Tibial artery (tissue), 4 donors: ENCODE measurements around the gene TMEM132D.

Experiments
- DNase-seq, 2 donors: peaks; one replicate each; pipeline ENCODE4 v3.0.0-alpha.2; 2019
- H3K27ac ChIP-seq, 2 donors: fragments of 200-600 bp; sonication (generic) in 1 of 2; 1 replicate in 1 of 2; 2 replicates in 1 of 2; pipeline ENCODE4 v1.5.1; 2018 to 2019; ENCODE audit warnings: mild to moderate bottlenecking in 1 of 2
- H3K27me3 ChIP-seq, 2 donors: fragments of 200-600 bp; sonication (generic) in 1 of 2; one replicate each; pipeline versions ENCODE4 v1.5.1 to v1.6.0; 2016 to 2019
- H3K36me3 ChIP-seq, 3 donors: fragments of 200-600 bp; sonication (generic) in 2 of 3; one replicate each; pipeline ENCODE4 v1.5.1; 2016 to 2019; ENCODE audit warnings: mild to moderate bottlenecking in 2 of 3
- H3K4me1 ChIP-seq, 4 donors: fragments of 200-600 bp; sonication (generic) in 2 of 4; 1 replicate in 3 of 4; 2 replicates in 1 of 4; pipeline ENCODE4 v1.5.1; 2016 to 2019
- H3K4me3 ChIP-seq, 2 donors: fragments of 200-600 bp; sonication (generic) in 1 of 2; 1 replicate in 1 of 2; 2 replicates in 1 of 2; pipeline ENCODE4 v1.5.1; 2018 to 2019; ENCODE audit warnings: mild to moderate bottlenecking in 2 of 2
- H3K9me3 ChIP-seq, 3 donors: fragments of 200-600 bp; sonication (generic) in 1 of 3; one replicate each; pipeline ENCODE4 v1.5.1; 2016 to 2019
- CTCF ChIP-seq, 2 experiments: fragments of 200-600 bp in 1 of 2; fragments of 450-650 bp in 1 of 2; IDR thresholded peaks; one replicate each; pipeline ENCODE4 v1.5.1; 2017 to 2019; ENCODE audit warnings: antibody characterized with exemption in 2 of 2, mild to moderate bottlenecking in 1 of 2, moderate library complexity in 1 of 2
- intact Hi-C: fragments of 100-400 bp; cut with DNase I; formaldehyde crosslinking; loops from one replicate; pipeline ENCODE4 v1.15.0; 2023; ENCODE audit warnings: low total_unique reads

TMEM132D gene

DNA sequence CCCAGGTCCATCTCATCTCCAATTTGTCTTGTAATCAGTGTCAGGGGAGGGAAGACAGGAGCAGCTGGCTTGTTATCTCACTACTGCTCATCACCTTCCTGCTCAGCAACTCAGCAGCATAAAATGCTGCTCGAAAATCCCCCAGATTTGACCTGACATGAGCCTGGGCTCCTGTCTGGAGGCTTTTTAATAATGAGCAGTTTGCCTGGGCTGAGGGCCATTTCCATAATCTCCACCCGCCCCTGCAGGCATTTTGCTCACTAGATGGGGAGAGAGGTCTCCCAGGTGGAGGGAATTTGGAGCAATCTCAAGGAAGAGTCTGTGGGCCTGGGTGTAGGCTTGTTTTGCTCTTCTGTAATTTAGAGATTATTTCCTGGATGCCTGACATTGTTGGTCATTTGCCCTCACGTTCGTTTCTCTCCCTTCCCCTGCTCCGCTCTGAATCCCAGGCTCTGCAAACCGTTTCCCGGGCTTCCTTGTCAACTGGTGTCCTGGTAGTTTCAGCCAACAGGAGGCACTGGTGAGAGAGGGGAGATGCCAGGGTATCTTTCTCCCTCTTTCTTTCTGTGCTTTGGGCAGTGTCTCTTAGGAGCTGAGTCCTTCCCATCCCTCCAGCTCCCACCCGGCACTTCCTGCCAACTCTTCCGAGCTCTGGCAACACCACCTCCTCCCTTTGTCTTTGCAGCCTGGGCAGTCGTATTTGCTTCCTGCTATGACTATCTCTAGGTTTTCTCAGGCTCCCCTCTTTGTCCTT, 751.3 kb downstream of the TMEM132D start:
- Histone ChIP-seq H3K27me3 (no peaks in the 10 kb centered on the region), H3K4me3 (no peak overlapping the region), H3K9me3 (no peaks in the 10 kb centered on the region), H3K4me1 (no peaks in the 10 kb centered on the region), H3K36me3 (no peaks in the 10 kb centered on the region), H3K27ac (no peak overlapping the region)
- TF ChIP-seq CTCF (IDR thresholded peaks at IDR 0.05) = no peak
- no peak for DNase-seq
- intact Hi-C loops = no loop called here

GRCh38 chr12:129150721-129151120, 753.1 kb downstream of the TMEM132D start:
- Histone ChIP-seq H3K4me1 (no peaks in the 10 kb centered on the region), H3K9me3 (no peaks in the 10 kb centered on the region), H3K4me3 (no peak overlapping the region), H3K27ac (no peak overlapping the region), H3K36me3 (no peaks in the 10 kb centered on the region), H3K27me3 (no peaks in the 10 kb centered on the region)
- intact Hi-C loops = no loop called here
- DNase-seq = no peak
- no peak for TF ChIP-seq CTCF (IDR thresholded peaks at IDR 0.05)

DNA sequence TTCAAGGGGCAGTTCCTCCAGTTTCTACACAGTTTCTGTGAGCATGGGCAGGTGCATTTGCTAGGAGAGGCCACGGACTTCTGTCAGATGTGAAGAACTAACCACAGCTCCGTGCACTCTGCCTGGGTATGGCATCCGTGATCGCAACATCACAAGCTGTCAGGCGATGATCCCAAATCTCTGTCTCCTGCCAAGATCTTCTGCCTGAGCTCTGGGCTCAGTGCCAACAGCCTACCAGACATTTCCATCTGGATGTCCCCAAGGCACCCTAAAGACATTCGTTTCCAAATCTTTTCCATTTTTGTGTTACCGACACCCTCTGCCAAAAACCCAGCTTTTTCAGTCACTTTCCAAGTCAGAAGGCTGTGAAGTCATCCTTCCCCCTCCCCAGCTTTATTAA, 758.4 kb downstream of the TMEM132D start:
- intact Hi-C loops = no loop called here

DNA sequence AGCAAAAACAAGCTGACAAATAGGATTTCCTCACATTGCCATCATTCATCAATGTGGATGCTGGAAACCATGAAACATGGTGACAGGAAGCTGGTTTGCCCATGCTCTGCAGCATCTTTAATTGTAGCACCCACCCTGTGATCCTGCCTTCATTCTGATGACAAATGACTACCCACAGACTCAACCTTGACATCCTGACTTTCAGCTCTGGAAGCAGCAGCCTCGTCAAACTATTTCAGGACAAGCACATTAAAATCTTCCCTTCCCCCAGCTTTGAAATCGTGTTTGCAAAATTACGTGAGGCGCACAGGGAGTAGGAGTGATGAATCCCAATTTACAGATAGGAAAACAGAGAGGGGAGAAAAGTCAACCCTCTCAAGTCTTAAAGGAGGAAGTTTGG, 765.0 kb downstream of the TMEM132D start:
- Histone ChIP-seq H3K4me1 (no peaks in the 10 kb centered on the region), H3K9me3 (no peaks in the 10 kb centered on the region), H3K27me3 (no peaks in the 10 kb centered on the region), H3K27ac (no peak overlapping the region), H3K36me3 (no peaks in the 10 kb centered on the region), H3K4me3 (no peak overlapping the region)
- intact Hi-C loops = no loop called here
- no peak for TF ChIP-seq CTCF (IDR thresholded peaks at IDR 0.05)
- no peak for DNase-seq

More for the DNA sequence above, 758.4 kb downstream of the TMEM132D start:
- Histone ChIP-seq H3K27ac (no peak overlapping the region), H3K27me3 (no peaks in the 10 kb centered on the region), H3K4me1 (no peaks in the 10 kb centered on the region), H3K9me3 (no peaks in the 10 kb centered on the region), H3K36me3 (no peaks in the 10 kb centered on the region), H3K4me3 (no peak overlapping the region)
- no peak for DNase-seq
- TF ChIP-seq CTCF (IDR thresholded peaks at IDR 0.05) = no peak

DNA sequence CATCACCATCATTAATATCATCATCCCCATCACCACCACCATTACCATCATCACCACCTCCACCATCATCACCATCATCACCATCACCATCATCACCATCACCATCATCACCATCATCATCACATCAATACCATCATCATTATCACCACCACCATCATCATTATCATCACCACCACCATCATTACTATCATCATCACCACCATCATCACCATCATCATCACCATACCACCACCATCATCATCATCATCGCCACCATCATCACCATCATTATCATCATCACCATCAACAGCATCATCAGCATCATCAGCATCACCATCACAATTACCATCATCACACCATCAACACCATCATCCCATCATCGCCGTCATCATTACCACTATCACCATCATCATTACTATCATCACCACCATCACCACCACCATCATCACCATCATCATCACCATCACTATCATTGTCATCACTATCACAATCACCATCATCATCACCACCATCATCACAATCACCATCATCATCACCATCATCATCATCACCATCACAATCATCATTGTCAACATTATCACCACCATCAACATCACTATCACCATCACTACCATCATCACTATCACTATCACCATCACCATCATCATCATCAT, 767.0 kb downstream of the TMEM132D start:
- no peak for DNase-seq
- Histone ChIP-seq H3K4me1 (no peaks in the 10 kb centered on the region), H3K27me3 (no peaks in the 10 kb centered on the region), H3K4me3 (no peak overlapping the region), H3K27ac (no peak overlapping the region), H3K36me3 (no peaks in the 10 kb centered on the region), H3K9me3 (no peaks in the 10 kb centered on the region)
- intact Hi-C loops = no loop called here
- TF ChIP-seq CTCF (IDR thresholded peaks at IDR 0.05) = no peak
